ENCODE data around the gene PLTP. TPM values are rescaled to one million over a fixed set of nuclear protein-coding genes. Genes with fewer than 3 reads are reported as not detected.

The PLTP gene
- total RNA-seq, 4 donors from 2014 or later: 22.2 to 77.3 (median 37.3) TPM

DNA sequence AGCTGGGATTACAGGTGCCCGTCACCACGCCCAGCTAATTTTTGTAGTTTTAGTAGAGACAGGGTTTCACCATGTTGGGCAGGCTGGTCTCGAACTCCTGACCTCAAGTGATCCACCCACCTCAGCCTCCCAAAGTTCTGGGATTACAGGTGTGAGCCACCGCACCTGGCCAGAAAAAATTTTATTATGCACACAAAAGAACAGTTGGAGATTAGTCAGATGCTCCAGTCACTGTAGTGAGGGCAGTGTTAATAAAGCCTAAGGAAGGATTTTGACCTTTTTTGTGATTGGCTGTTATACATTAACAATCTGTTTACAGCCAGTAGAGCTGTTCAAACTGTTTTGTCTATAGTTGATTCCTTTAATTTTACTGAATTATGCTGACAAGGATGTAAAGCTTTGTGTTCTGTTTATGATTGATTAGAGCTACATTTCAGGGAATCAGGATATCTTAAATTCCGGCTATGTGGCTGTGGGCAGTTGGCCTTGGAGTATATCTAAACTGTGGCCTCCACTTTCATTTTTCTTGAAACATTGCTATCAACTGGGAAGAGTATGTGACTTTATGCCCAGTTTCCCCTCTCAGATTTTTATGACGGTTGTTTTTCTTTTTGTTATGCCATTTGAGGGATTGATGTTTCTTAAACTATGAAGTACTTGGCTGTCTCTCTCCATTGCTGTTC lies 44.7 kb downstream of the PLTP start:
- in situ Hi-C loops (cut with MboI; ENCODE audit: low sequenced_read_pairs in 4 of 4) (no loop called here), intact Hi-C loops (cut with DNase I; ENCODE audit: low total_unique reads) (no loop called here)
- Histone ChIP-seq H3K9me3 (no peaks in the 10 kb centered on the region), H3K4me3 (no peak overlapping the region), H3K4me1 (no peaks in the 10 kb centered on the region), H3K27ac (no peak overlapping the region), H3K27me3 (no peaks in the 10 kb centered on the region), H3K36me3 (no peaks in the 10 kb centered on the region)
- ATAC-seq (no peak), DNase-seq (no peak)
- TF ChIP-seq POLR2A (IDR thresholded peaks at IDR 0.05): no peak
- no peak for TF ChIP-seq CTCF (IDR thresholded peaks at IDR 0.05 in 4 of 5, conservative IDR thresholded peaks at IDR 0.05 in 1 of 5)

GRCh38 chr20:45866454-45866853 lies 45.5 kb downstream of the PLTP start:
- in situ Hi-C loops (cut with MboI; ENCODE audit: low sequenced_read_pairs in 4 of 4): no loop called here
- ATAC-seq (no peak), DNase-seq (no peak)
- Histone ChIP-seq H3K4me3 (no peak overlapping the region), H3K36me3 (no peaks in the 10 kb centered on the region), H3K9me3 (no peaks in the 10 kb centered on the region), H3K27ac (no peak overlapping the region), H3K27me3 (no peaks in the 10 kb centered on the region), H3K4me1 (no peaks in the 10 kb centered on the region)
- intact Hi-C loops (cut with DNase I; ENCODE audit: low total_unique reads): no loop called here
- no peak for TF ChIP-seq CTCF (IDR thresholded peaks at IDR 0.05 in 4 of 5, conservative IDR thresholded peaks at IDR 0.05 in 1 of 5)
- TF ChIP-seq POLR2A (IDR thresholded peaks at IDR 0.05): no peak

DNA sequence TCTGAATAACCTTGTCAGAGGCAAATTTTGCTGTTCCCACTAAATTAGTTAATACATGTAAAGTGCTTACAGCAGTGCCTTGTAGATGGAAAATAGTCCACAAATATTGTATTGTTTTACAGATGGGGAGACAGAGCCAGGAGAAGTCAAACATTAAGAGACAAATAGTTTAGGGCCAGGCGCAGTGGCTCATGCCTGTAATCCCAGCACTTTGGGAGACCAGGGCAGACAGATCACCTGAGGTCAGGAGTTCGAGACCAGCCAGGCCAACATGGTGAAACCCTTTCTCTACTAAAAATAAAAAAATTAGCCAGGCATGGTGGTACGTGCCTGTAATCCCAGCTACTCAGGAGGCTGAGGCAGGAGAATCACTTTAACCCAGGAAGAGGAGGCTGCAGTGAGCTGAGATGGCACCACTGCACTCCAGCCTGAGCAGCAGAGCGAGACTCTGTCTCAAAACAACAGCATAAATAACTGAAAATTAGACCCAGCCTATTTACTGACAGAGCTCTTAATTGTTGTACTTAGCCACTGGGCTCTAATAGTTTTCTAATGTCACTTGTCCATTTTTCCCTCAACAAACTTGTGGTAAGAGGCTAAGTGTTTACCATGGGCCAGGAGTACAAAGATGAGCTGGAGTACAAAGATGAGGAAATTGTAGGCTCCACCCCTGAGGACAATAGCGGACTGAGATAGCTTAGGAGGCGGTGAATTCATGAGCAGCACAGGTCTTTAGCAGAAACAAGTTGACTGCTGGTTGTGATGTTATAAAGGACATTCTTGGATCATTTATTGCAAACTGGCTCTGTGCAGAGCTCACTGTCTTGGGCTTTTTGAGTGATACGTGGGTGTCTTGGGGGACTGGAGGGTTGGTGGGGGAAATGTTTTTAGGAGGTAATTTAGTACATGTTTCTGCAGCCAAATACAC lies 48.1 kb downstream of the PLTP start:
- TF ChIP-seq POLR2A (IDR thresholded peaks at IDR 0.05) (no peak), CTCF (IDR thresholded peaks at IDR 0.05 in 4 of 5, conservative IDR thresholded peaks at IDR 0.05 in 1 of 5) (no peak)
- H3K4me1 ChIP-seq: peaks cover 0 to 4% of the 10 kb centered on the region in 2 donors
- H3K36me3 ChIP-seq: no peaks in the 10 kb centered on the region
- intact Hi-C loops (cut with DNase I; ENCODE audit: low total_unique reads): no loop called here
- no peaks in the 10 kb centered on the region for H3K27me3 ChIP-seq
- in situ Hi-C loops (cut with MboI; ENCODE audit: low sequenced_read_pairs in 4 of 4): no loop called here
- no peak for ATAC-seq
- DNase-seq: no peak
- no peak overlapping the region for H3K4me3 ChIP-seq
- no peaks in the 10 kb centered on the region for H3K9me3 ChIP-seq
- H3K27ac ChIP-seq: no peak overlapping the region

- intact Hi-C loops (cut with DNase I; ENCODE audit: low total_unique reads): no loop called here
- H3K4me3 ChIP-seq: no peak overlapping the region
- in situ Hi-C loops (cut with MboI; ENCODE audit: low sequenced_read_pairs in 4 of 4): no loop called here
- no peak overlapping the region for H3K27ac ChIP-seq
- TF ChIP-seq CTCF (IDR thresholded peaks at IDR 0.05 in 4 of 5, conservative IDR thresholded peaks at IDR 0.05 in 1 of 5) (no peak), POLR2A (IDR thresholded peaks at IDR 0.05) (no peak)
- peaks cover 16% of the 10 kb centered on the region in 2 donors for H3K4me1 ChIP-seq
- H3K9me3 ChIP-seq: no peaks in the 10 kb centered on the region
- ATAC-seq (no peak), DNase-seq (no peak)
- no peaks in the 10 kb centered on the region for H3K36me3 ChIP-seq
- no peaks in the 10 kb centered on the region for H3K27me3 ChIP-seq
Observed at GRCh38 chr20:45861221-45862075, 50.5 kb downstream of the PLTP start.

Data from gastrocnemius medialis (tissue), 4 donors.